ENCODE results near the gene GLP1R.

Gene GLP1R

GRCh38 chr6:39048481-39049399 is at the start of gene GLP1R:
GLP1R (plus strand) TSS chr6:39048781; CDS start chr6:39048841, 60 bp downstream.
- H3K79me2 ChIP-seq (ENCODE audit: control insufficient read depth, low read length) = no peaks in the 10 kb centered on the region
- H3K9me2 ChIP-seq (replicated peaks; ENCODE audit: control insufficient read depth, low read length) = no peaks in the 10 kb centered on the region
- H4K20me1 ChIP-seq (ENCODE audit: control insufficient read depth, insufficient read depth, low read depth, low read length) = no peaks in the 10 kb centered on the region
- H3K4me2 ChIP-seq (ENCODE audit: low read length) = no peak within 1 kb of the TSS
- H3F3A ChIP-seq (ENCODE audit: control insufficient read depth, insufficient read depth) = no peaks in the 10 kb centered on the region
- TF ChIP-seq EZH2phosphoT487 (IDR thresholded peaks at IDR 0.05; ENCODE audit: borderline replicate concordance, low read length) (no peak), CTCF (IDR thresholded peaks at IDR 0.05; ENCODE audit: low read depth, low read length, poor library complexity, severe bottlenecking) (no peak)
- H3K27ac ChIP-seq (ENCODE audit: low read depth, low read length) = no peak within 1 kb of the TSS
- no peaks in the 10 kb centered on the region for H3K4me1 ChIP-seq (ENCODE audit: control insufficient read depth, low read length)
- H3K9me3 ChIP-seq (ENCODE audit: control insufficient read depth, insufficient read depth, low read length) = no peaks in the 10 kb centered on the region
- no peaks in the 10 kb centered on the region for H3K36me3 ChIP-seq (ENCODE audit: control insufficient read depth, low read length)
- H3K4me3 ChIP-seq (ENCODE audit: low read length) = no peak within 1 kb of the TSS
- peaks cover 7% of the 10 kb centered on the region; the same call in 1 of the 2 replicates for H3K27me3 ChIP-seq (ENCODE audit: control insufficient read depth, low read length)

- Histone ChIP-seq H3K4me2 (ENCODE audit: low read length) (no peak overlapping the region), H4K20me1 (ENCODE audit: control insufficient read depth, insufficient read depth, low read depth, low read length) (no peaks in the 10 kb centered on the region), H3K27ac (ENCODE audit: low read depth, low read length) (no peak overlapping the region), H3K4me3 (ENCODE audit: low read length) (no peak overlapping the region), H3K9me2 (replicated peaks; ENCODE audit: control insufficient read depth, low read length) (no peaks in the 10 kb centered on the region), H3K79me2 (ENCODE audit: control insufficient read depth, low read length) (no peaks in the 10 kb centered on the region), H3K36me3 (ENCODE audit: control insufficient read depth, low read length) (no peaks in the 10 kb centered on the region), H3K9me3 (ENCODE audit: control insufficient read depth, insufficient read depth, low read length) (no peaks in the 10 kb centered on the region), H3K27me3 (ENCODE audit: control insufficient read depth, low read length) (peaks cover 22% of the 10 kb centered on the region), H3K4me1 (ENCODE audit: control insufficient read depth, low read length) (no peaks in the 10 kb centered on the region), H3F3A (ENCODE audit: control insufficient read depth, insufficient read depth) (no peaks in the 10 kb centered on the region)
- TF ChIP-seq EZH2phosphoT487 (IDR thresholded peaks at IDR 0.05; ENCODE audit: borderline replicate concordance, low read length) (no peak), CTCF (IDR thresholded peaks at IDR 0.05; ENCODE audit: low read depth, low read length, poor library complexity, severe bottlenecking) (peak; percentile 34)
These were observed 45.5 kb upstream of the GLP1R start for GRCh38 chr6:39003072-39003471.

- Histone ChIP-seq H3K79me2 (ENCODE audit: control insufficient read depth, low read length) (no peaks in the 10 kb centered on the region), H3K4me1 (ENCODE audit: control insufficient read depth, low read length) (no peaks in the 10 kb centered on the region), H3K4me2 (ENCODE audit: low read length) (no peak overlapping the region), H3K9me2 (replicated peaks; ENCODE audit: control insufficient read depth, low read length) (no peaks in the 10 kb centered on the region), H3K36me3 (ENCODE audit: control insufficient read depth, low read length) (no peaks in the 10 kb centered on the region), H3K27ac (ENCODE audit: low read depth, low read length) (no peak overlapping the region), H3K4me3 (ENCODE audit: low read length) (no peak overlapping the region), H3K27me3 (ENCODE audit: control insufficient read depth, low read length) (peaks cover 25% of the 10 kb centered on the region), H3F3A (ENCODE audit: control insufficient read depth, insufficient read depth) (no peaks in the 10 kb centered on the region), H4K20me1 (ENCODE audit: control insufficient read depth, insufficient read depth, low read depth, low read length) (no peaks in the 10 kb centered on the region), H3K9me3 (ENCODE audit: control insufficient read depth, insufficient read depth, low read length) (no peaks in the 10 kb centered on the region)
- TF ChIP-seq CTCF (IDR thresholded peaks at IDR 0.05; ENCODE audit: low read depth, low read length, poor library complexity, severe bottlenecking) (no peak), EZH2phosphoT487 (IDR thresholded peaks at IDR 0.05; ENCODE audit: borderline replicate concordance, low read length) (no peak)
These were observed 45.1 kb upstream of the GLP1R start for GRCh38 chr6:39003492-39003891.
